K562 (cell line): ENCODE measurements around the gene NRG3. TPM values are rescaled to one million over a fixed set of nuclear protein-coding genes. Genes with fewer than 3 reads are reported as not detected.
A peak's percentile ranks its signal among the peaks of the same experiment; 100 is the strongest.

ENCODE experiments used
- ATAC-seq: fragments of 200-7000 bp; cut with Tn5 transposase; 3 replicates; pipeline ENCODE4 v1.9.1; 2020; ENCODE audit warnings: moderate library complexity
- BruUV-seq: library from RNA; stranded (reverse); fragments of 400-500 nt; replicated peaks from 2 replicates; lab custom pipeline; 2021; lab: Mats Ljungman, UMichigan
- CTCF ChIA-PET: fragments of 300-600 bp; formaldehyde crosslinking; extraction: SDS; loops from one replicate; lab custom pipeline; 2021; ENCODE audit warnings: low intra/inter-chr PET ratio; lab: Yijun Ruan, JAX
- POLR2A ChIA-PET: fragments of 300-600, 350-650 bp; sonication (Branson Sonifier 250); formaldehyde crosslinking; extraction: SDS; loops from one replicate; lab custom pipeline; 2021; ENCODE audit warnings: antibody characterized with exemption, inconsistent platforms; lab: Yijun Ruan, JAX
- DNase-seq, 4 experiments: peaks; one replicate each; pipeline versions ENCODE4 v3.0.0 to v3.0.0-alpha.2; 2011 to 2018; ENCODE audit warnings: low spot score in 3 of 4, mixed read lengths in 3 of 4; ENCODE audit errors: extremely low read depth in 1 of 4
- FAIRE-seq: peaks from 2 replicates; lab custom pipeline; 2011; peaks lifted over from hg19 to GRCh38; lab: Jason Lieb, UNC
- H2AFZ ChIP-seq: 2 replicates; pipeline ENCODE4 v1.6.0; 2011; ENCODE audit warnings: low read depth, low read length, control low read depth, inconsistent platforms
- H3K27ac ChIP-seq: fragments of 200-600 bp; 3 replicates; pipeline ENCODE4 v1.8.0; 2011; ENCODE audit warnings: low read depth, mild to moderate bottlenecking, control low read depth, inconsistent platforms, low read length, moderate library complexity, mixed read lengths; ENCODE audit errors: extremely low read depth
- H3K27me3 ChIP-seq, 2 experiments: fragments of 300-600 bp in 1 of 2; 2 replicates in 1 of 2; 3 replicates in 1 of 2; pipeline versions ENCODE4 v1.6.0 to v1.8.0; 2011; ENCODE audit warnings: inconsistent platforms in 2 of 2, low read length in 2 of 2, mild to moderate bottlenecking in 1 of 2, mixed read lengths in 1 of 2, moderate library complexity in 1 of 2; ENCODE audit not compliant: control insufficient read depth in 2 of 2, insufficient read depth in 2 of 2
- H3K36me3 ChIP-seq: fragments of 300-600 bp; 3 replicates; pipeline ENCODE4 v1.8.0; 2011; ENCODE audit warnings: mild to moderate bottlenecking, low read length, inconsistent platforms; ENCODE audit not compliant: control insufficient read depth, insufficient read depth
- H3K4me1 ChIP-seq, 2 experiments: fragments of 200-600 bp in 1 of 2; replicated peaks in 1 of 2; 2 replicates in 1 of 2; 3 replicates in 1 of 2; pipeline versions ENCODE4 v1.5.1 to v1.8.0; 2011; ENCODE audit warnings: inconsistent platforms in 2 of 2, low read length in 2 of 2, mild to moderate bottlenecking in 1 of 2, mixed read lengths in 1 of 2, moderate library complexity in 1 of 2; ENCODE audit not compliant: control insufficient read depth in 2 of 2, insufficient read depth in 2 of 2
- H3K4me2 ChIP-seq: 2 replicates; pipeline ENCODE4 v1.6.1; 2011; ENCODE audit warnings: low read length, control low read depth, inconsistent platforms, mixed read lengths; ENCODE audit not compliant: insufficient read depth
- H3K4me3 ChIP-seq: fragments of 200-600 bp; sonication (generic), shearing (Covaris generic); 2 replicates; pipeline ENCODE4 v1.5.1; 2016; ENCODE audit warnings: control low read depth, inconsistent platforms
- H3K79me2 ChIP-seq: fragments of 200-600 bp; 3 replicates; pipeline ENCODE4 v1.8.0; 2011; ENCODE audit warnings: low read length, inconsistent platforms; ENCODE audit not compliant: control insufficient read depth, insufficient read depth
- H3K9ac ChIP-seq, 2 experiments: 2 replicates each; pipeline versions ENCODE4 v1.6.0 to v1.6.1; 2011; ENCODE audit warnings: low read depth in 2 of 2, low read length in 2 of 2, control low read depth in 1 of 2, inconsistent platforms in 1 of 2, mild to moderate bottlenecking in 1 of 2, mixed read lengths in 1 of 2; ENCODE audit not compliant: insufficient read depth in 1 of 2
- H3K9me1 ChIP-seq: one replicate; pipeline ENCODE4 v1.6.0; 2011; ENCODE audit warnings: inconsistent platforms, mild to moderate bottlenecking, low read length, moderate library complexity; ENCODE audit not compliant: control insufficient read depth, insufficient read depth
- H3K9me3 ChIP-seq: replicated peaks from 2 replicates; pipeline ENCODE4 v1.5.1; 2011; ENCODE audit warnings: low read depth, low read length, inconsistent platforms; ENCODE audit not compliant: control insufficient read depth, insufficient read depth
- H4K20me1 ChIP-seq: replicated peaks from 2 replicates; pipeline ENCODE4 v1.6.1; 2011; ENCODE audit warnings: low read length, inconsistent platforms, mixed read lengths; ENCODE audit not compliant: control insufficient read depth, insufficient read depth
- CTCF ChIP-seq, 3 experiments: IDR thresholded peaks in 2 of 3; conservative IDR thresholded peaks in 1 of 3; 2 replicates each; pipeline ENCODE4 v1.5.1; 2011 to 2012; ENCODE audit warnings: low read length in 3 of 3, mild to moderate bottlenecking in 3 of 3, control low read depth in 2 of 3, improper control_type of control experiment in 1 of 3, inconsistent platforms in 1 of 3, low read depth in 1 of 3, mixed read lengths in 1 of 3, moderate library complexity in 1 of 3; ENCODE audit not compliant: insufficient read depth in 2 of 3
- CTCFL ChIP-seq: IDR thresholded peaks from 2 replicates; pipeline ENCODE4 v1.6.1; 2011; ENCODE audit warnings: borderline replicate concordance, low read depth, mild to moderate bottlenecking, moderate library complexity, low read length; ENCODE audit not compliant: insufficient read depth, poor library complexity, severe bottlenecking
- HDAC1 ChIP-seq, 2 experiments: fragments of 450-650 bp; IDR thresholded peaks; 2 replicates each; pipeline ENCODE4 v1.6.1; 2016 to 2017; ENCODE audit warnings: inconsistent platforms in 1 of 2, mild to moderate bottlenecking in 1 of 2, moderate library complexity in 1 of 2
- TRIM28 ChIP-seq: fragments of 450-650 bp; IDR thresholded peaks from 2 replicates; pipeline ENCODE4 v1.6.1; 2017
- ZNF436 ChIP-seq: fragments of 250-450, 450-650 bp; sonication (Bioruptor Pico); formaldehyde crosslinking; IDR thresholded peaks from 2 replicates; pipeline ENCODE4 v1.7.0; 2020; ENCODE audit warnings: mild to moderate bottlenecking
- ZNF511 ChIP-seq: sonication (generic); formaldehyde crosslinking; IDR thresholded peaks from 2 replicates; pipeline ENCODE4 v1.8.0; 2022; ENCODE audit warnings: mild to moderate bottlenecking, missing genetic modification reagents
- WGBS: fragments of 100-300 bp; shearing (Covaris generic); methylation state at CpG from one replicate; pipeline ENCODE4 v1.1.6; 2016; ENCODE audit warnings: low coverage, mixed read lengths; ENCODE audit not compliant: insufficient coverage; ENCODE audit errors: missing lambda C conversion rate; 5-methylcytosine and 5-hydroxymethylcytosine counted together
- in situ Hi-C: fragments of 300-500 bp; cut with MboI; formaldehyde crosslinking; loops from 4 replicates; pipeline ENCODE4 v1.15.0; 2018; ENCODE audit warnings: inconsistent platforms, mixed read lengths
- intact Hi-C: fragments of 100-400 bp; cut with micrococcal nuclease; formaldehyde crosslinking; loops from 2 replicates; pipeline ENCODE4 v1.14.2; 2022
- polyA plus RNA-seq, 8 experiments: library from polyadenylated mRNA; depleted of rRNA in 4 of 8; stranded (reverse) in 5 of 8; unstranded in 3 of 8; fragments of >200 nt; fragmentation: Nextera tagmentation in 2 of 8; fragmentation: Illumina TruSeq in 1 of 8; extraction: Ambion mirVana in 2 of 8; extraction: Trizol in 1 of 8; gene quantifications; 2 replicates each; pipeline versions ENCODE4 v1.2.1 to v1.2.3, GENCODE V29; 2011 to 2014; ENCODE audit warnings: inconsistent platforms in 1 of 8, missing spikeins in 1 of 8
- total RNA-seq, 7 experiments: library from RNA; depleted of rRNA in 6 of 7; stranded (reverse); fragments of >200 nt in 6 of 7; fragmentation: Illumina TruSeq in 2 of 7; extraction: Trizol in 2 of 7; gene quantifications; 2 replicates each; pipeline versions ENCODE4 v1.2.1 to v1.2.3, GENCODE V29; 2011 to 2021; ENCODE audit warnings: low replicate concordance in 1 of 7
- TF ChIP-seq, protein P1 (sequence below): IDR thresholded peaks from 2 replicates; pipeline ENCODE4 v1.6.1; 2014; ENCODE audit warnings: antibody characterized with exemption

The NRG3 gene
- total and polyA plus RNA-seq, 9 of the 15 experiments (the other 6 are each of a cell fraction or from before 2014, with no cell fraction given) = not detected

DNA sequence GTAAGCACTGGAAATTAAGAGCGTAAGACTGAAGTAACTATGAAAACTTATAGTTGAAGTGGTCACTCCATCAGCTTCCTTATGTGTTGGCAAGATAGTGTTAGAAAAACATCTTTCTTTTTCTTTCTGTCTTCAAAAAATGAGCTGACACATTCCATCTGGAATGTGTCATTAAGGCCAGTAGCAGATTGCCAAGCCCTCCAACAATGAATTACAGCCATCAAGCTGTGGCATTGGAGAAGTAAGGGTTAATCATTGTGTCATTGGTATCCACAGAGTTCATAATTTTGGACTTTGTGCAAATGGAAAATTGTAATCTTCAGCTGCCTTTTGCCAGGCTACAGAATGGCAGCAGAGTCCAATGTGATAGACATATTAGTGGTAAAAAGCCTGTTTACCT, 926.3 kb downstream of the NRG3 start (continued):
- TF ChIP-seq, protein P1, sequence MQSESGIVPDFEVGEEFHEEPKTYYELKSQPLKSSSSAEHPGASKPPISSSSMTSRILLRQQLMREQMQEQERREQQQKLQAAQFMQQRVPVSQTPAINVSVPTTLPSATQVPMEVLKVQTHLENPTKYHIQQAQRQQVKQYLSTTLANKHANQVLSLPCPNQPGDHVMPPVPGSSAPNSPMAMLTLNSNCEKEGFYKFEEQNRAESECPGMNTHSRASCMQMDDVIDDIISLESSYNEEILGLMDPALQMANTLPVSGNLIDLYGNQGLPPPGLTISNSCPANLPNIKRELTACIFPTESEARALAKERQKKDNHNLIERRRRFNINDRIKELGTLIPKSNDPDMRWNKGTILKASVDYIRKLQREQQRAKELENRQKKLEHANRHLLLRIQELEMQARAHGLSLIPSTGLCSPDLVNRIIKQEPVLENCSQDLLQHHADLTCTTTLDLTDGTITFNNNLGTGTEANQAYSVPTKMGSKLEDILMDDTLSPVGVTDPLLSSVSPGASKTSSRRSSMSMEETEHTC = no peak
- TF ChIP-seq ZNF436 (CRISPR knock-in tag) (no peak), TRIM28 (no peak), HDAC1 (IDR thresholded peaks at IDR 0.05) (no peak)
- TF ChIP-seq, all 486 proteins: peak for 0

DNA sequence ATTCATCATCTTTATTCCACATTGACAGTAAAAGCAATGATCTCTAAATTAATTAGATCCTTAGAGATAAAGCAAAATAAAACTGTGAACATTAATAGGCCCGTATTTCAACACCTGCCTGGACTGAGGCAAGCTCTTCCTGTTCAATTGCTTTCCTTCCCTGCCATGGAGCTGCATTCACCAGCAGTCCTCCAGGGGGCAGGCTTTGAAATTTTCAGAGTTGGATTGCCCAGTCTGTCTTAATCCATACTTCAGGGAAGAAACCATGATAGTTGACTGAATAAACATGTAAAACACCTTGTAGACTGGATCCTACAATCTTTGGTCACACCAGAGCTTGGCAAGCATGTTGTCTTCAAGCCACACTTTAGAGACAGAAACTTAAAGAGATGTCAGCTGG, 936.6 kb downstream of the NRG3 start:
- no peaks in the 10 kb centered on the region for H3K36me3 ChIP-seq
- no peaks in the 10 kb centered on the region for H3K9me1 ChIP-seq
- H2AFZ ChIP-seq = no peak overlapping the region
- no peak overlapping the region for H3K4me2 ChIP-seq
- 0% methylated on average over 1 of the region's 1 CpG for WGBS
- FAIRE-seq = no peak
- TF ChIP-seq CTCF (IDR thresholded peaks at IDR 0.05 in 2 of 3, conservative IDR thresholded peaks at IDR 0.05 in 1 of 3; ENCODE audit: insufficient read depth in 2 of 3, low read depth in 1 of 3, low read length in 3 of 3) (peak; percentile 13 to 38 (median 14); a peak in 1 of 6 replicates), CTCFL (peak; percentile 12), ZNF511 (no peak)
- TF ChIP-seq, all 486 proteins: peak for 2
- ChIA-PET POLR2A (no interaction called here), CTCF (no interaction called here)
- H3K27ac ChIP-seq = no peak overlapping the region
- H3K9ac ChIP-seq = no peak overlapping the region
- no peaks in the 10 kb centered on the region for H3K79me2 ChIP-seq
- intact Hi-C loops = loop anchor here (5.0 kb wide), 1 partner anchor 1061 kb away; no protein-coding TSS in a partner anchor
- H3K27me3 ChIP-seq = no peaks in the 10 kb centered on the region
- peak in 3 of 4 experiments; percentile 6 to 12 (median 12) for DNase-seq
- no peaks in the 10 kb centered on the region for H4K20me1 ChIP-seq
- ATAC-seq = no peak
- no peak overlapping the region for H3K4me3 ChIP-seq
- H3K9me3 ChIP-seq = no peaks in the 10 kb centered on the region
- in situ Hi-C loops = no loop called here
- no TSS peak for BruUV-seq
- H3K4me1 ChIP-seq = no peaks in the 10 kb centered on the region
